Measurements from ENCODE around the gene RAB11B. TPM values are rescaled to one million over a fixed set of nuclear protein-coding genes. Genes with fewer than 3 reads are reported as not detected.

The RAB11B gene
- polyA plus RNA-seq, 1 donor from 2014 or later = 71.1 TPM

- no peak overlapping the region for H3K4me3 ChIP-seq (ENCODE audit: low read length)
Observed at GRCh38 chr19:8342316-8342683, 47.9 kb upstream of the RAB11B start.

GRCh38 chr19:8342684-8343482, 47.3 kb upstream of the RAB11B start, which contains the start of gene KANK3:
Gene KANK3 (minus strand): TSS chr19:8343262. CDS start chr19:8337828, 5,434 bp downstream.
- Histone ChIP-seq H2AFZ (ENCODE audit: low read depth, low read length) (no peak within 1 kb of the TSS), H3K27ac (ENCODE audit: low read length) (no peak within 1 kb of the TSS), H3K9ac (ENCODE audit: low read length) (no peak within 1 kb of the TSS), H3K36me3 (ENCODE audit: insufficient read depth, low read length) (no peaks in the 10 kb centered on the region), H3K27me3 (ENCODE audit: insufficient read depth, low read depth, low read length) (peaks cover 34% of the 10 kb centered on the region), H4K20me1 (ENCODE audit: insufficient read depth) (no peaks in the 10 kb centered on the region), H3K4me2 (ENCODE audit: low read length) (no peak within 1 kb of the TSS), H3F3A (ENCODE audit: insufficient read depth, low read length, poor library complexity, severe bottlenecking) (no peaks in the 10 kb centered on the region), H3K79me2 (replicated peaks; ENCODE audit: insufficient read depth, low read length) (no peaks in the 10 kb centered on the region), H3K4me3 (ENCODE audit: low read length) (peak within 1 kb of the TSS; percentile 31), H3K9me2 (ENCODE audit: insufficient read depth, low read length) (no peaks in the 10 kb centered on the region), H3K9me3 (ENCODE audit: low read length) (no peaks in the 10 kb centered on the region)
- TF ChIP-seq EZH2 (IDR thresholded peaks at IDR 0.05; ENCODE audit: borderline replicate concordance, insufficient read depth, low read length, poor library complexity, severe bottlenecking) (peak; percentile 34), TAF1 (IDR thresholded peaks at IDR 0.05; ENCODE audit: low read depth) (no peak), CTCF (IDR thresholded peaks at IDR 0.05; ENCODE audit: poor library complexity, severe bottlenecking) (no peak), POLR2AphosphoS5 (IDR thresholded peaks at IDR 0.05) (no peak), REST (IDR thresholded peaks at IDR 0.05; ENCODE audit: borderline replicate concordance) (no peak)

More at GRCh38 chr19:8342316-8342683, 47.9 kb upstream of the RAB11B start:
- H3K36me3 ChIP-seq (ENCODE audit: insufficient read depth, low read length) = no peaks in the 10 kb centered on the region
- no peaks in the 10 kb centered on the region for H3F3A ChIP-seq (ENCODE audit: insufficient read depth, low read length, poor library complexity, severe bottlenecking)
- H3K27ac ChIP-seq (ENCODE audit: low read length) = no peak overlapping the region
- no peak overlapping the region for H2AFZ ChIP-seq (ENCODE audit: low read depth, low read length)
- H4K20me1 ChIP-seq (ENCODE audit: insufficient read depth) = no peaks in the 10 kb centered on the region
- H3K4me2 ChIP-seq (ENCODE audit: low read length) = no peak overlapping the region
- peaks cover 34% of the 10 kb centered on the region for H3K27me3 ChIP-seq (ENCODE audit: insufficient read depth, low read depth, low read length)
- H3K9me2 ChIP-seq (ENCODE audit: insufficient read depth, low read length) = no peaks in the 10 kb centered on the region
- no peaks in the 10 kb centered on the region for H3K9me3 ChIP-seq (ENCODE audit: low read length)
- H3K79me2 ChIP-seq (replicated peaks; ENCODE audit: insufficient read depth, low read length) = no peaks in the 10 kb centered on the region
- no peak overlapping the region for H3K9ac ChIP-seq (ENCODE audit: low read length)
- no peak for TF ChIP-seq MXI1 (conservative IDR thresholded peaks at IDR 0.05; ENCODE audit: poor library complexity, severe bottlenecking)
- TF ChIP-seq TAF1 (IDR thresholded peaks at IDR 0.05; ENCODE audit: low read depth) = no peak
- TF ChIP-seq EZH2 (IDR thresholded peaks at IDR 0.05; ENCODE audit: borderline replicate concordance, insufficient read depth, low read length, poor library complexity, severe bottlenecking) = no peak
- TF ChIP-seq EP300 (conservative IDR thresholded peaks at IDR 0.05; ENCODE audit: poor library complexity, severe bottlenecking) = no peak
- TF ChIP-seq SMC3 (conservative IDR thresholded peaks at IDR 0.05; ENCODE audit: poor library complexity) = no peak
- TF ChIP-seq POLR2AphosphoS5 (IDR thresholded peaks at IDR 0.05) = no peak
- TF ChIP-seq CTCF (IDR thresholded peaks at IDR 0.05; ENCODE audit: poor library complexity, severe bottlenecking) = no peak
- no peak for TF ChIP-seq REST (IDR thresholded peaks at IDR 0.05; ENCODE audit: borderline replicate concordance)
- TF ChIP-seq RAD21 (conservative IDR thresholded peaks at IDR 0.05) = no peak

Data from neural cell (in vitro differentiated cells).